Stimulated activated CD8-positive, alpha-beta memory T cell treated with anti-CD3 and anti-CD28 coated beads, Interleukin-15, amount 100 ng/mL, for 48 hours (primary cell): Measurements from ENCODE around the gene BSG.

Experiments used
- DNase-seq, 2 donors: peaks; one replicate each; pipeline ENCODE4 v3.0.0-alpha.2; 2020; ENCODE audit warnings: low read depth in 2 of 2

Gene BSG

DNA sequence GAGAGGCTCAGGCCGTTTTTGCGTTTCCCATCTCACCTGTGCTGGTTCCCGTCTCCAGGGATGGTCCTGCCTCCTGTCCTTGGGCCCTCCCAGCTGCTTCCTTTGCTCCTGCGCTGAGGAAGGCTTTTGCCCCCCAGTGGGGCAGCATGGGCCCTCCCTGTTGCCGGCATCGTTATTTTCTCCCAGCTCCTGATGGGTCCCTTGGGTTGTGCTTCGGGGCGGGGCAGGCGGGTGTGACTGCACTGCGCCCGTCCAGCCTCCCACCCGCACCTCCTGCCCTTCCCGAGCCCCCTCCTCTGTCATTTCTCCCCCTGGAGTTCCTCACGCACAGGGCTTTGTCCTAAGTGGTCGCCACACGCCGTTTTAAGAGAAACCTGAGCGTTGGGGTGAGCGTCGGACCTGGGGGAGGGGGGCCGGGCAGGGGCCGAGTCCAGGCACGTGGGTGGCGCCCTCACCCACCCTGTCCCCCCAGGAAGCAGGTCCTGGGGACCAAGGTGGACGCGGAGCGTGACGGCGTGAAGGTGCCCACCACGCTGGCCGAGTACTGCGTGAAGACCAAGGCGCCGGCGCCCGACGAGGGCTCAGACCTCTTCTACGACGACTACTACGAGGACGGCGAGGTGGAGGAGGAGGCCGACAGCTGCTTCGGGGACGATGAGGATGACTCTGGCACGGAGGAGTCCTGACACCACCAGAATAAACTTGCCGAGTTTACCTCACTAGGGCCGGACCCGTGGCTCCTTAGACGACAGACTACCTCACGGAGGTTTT lies 31.3 kb upstream of the BSG start:
- DNase-seq, result no peak

DNA sequence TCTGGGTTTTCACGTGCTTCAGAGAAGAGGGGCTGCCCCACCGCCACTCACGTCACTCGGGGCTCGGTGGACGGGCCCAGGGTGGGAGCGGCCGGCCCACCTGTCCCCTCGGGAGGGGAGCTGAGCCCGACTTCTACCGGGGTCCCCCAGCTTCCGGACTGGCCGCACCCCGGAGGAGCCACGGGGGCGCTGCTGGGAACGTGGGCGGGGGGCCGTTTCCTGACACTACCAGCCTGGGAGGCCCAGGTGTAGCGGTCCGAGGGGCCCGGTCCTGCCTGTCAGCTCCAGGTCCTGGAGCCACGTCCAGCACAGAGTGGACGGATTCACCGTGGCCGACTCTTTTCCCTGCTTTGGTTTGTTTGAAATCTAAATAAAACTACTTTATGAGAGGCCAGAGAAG lies 30.7 kb upstream of the BSG start:
- no peak for DNase-seq

DNA sequence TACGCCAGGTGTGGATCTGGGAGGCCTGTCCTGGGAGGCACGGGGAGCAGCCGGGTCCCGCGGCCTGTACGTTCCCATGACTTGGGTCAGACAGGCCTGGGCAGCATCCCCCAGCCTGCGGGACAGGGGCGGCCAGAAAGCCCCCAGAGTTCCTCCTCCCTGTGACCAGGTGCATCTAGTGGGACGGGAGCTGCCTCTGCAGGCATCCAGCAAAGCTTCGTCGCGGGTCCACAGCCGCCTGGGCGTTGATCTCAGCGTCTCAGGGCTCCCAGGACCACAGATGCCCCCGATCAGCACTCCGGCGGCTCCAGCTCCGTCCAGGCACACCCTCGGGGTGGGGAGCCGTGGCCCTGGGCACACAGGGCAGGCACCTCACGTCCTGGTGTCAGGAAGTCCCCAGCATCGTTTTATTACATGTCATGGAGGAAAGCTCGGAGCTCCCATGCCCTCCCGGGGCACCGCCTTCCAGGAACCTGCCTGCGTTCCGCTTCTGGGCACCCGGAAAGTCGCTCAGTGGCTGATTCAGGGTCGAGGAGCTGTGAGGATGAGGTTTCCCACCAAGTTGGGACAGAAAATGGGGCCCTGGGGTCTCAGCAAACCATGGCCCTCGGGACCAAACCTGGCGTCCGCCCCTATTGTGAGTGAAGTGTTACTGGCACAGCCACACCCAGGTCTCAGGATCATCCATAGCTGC lies 30.1 kb upstream of the BSG start:
- no peak for DNase-seq

DNA sequence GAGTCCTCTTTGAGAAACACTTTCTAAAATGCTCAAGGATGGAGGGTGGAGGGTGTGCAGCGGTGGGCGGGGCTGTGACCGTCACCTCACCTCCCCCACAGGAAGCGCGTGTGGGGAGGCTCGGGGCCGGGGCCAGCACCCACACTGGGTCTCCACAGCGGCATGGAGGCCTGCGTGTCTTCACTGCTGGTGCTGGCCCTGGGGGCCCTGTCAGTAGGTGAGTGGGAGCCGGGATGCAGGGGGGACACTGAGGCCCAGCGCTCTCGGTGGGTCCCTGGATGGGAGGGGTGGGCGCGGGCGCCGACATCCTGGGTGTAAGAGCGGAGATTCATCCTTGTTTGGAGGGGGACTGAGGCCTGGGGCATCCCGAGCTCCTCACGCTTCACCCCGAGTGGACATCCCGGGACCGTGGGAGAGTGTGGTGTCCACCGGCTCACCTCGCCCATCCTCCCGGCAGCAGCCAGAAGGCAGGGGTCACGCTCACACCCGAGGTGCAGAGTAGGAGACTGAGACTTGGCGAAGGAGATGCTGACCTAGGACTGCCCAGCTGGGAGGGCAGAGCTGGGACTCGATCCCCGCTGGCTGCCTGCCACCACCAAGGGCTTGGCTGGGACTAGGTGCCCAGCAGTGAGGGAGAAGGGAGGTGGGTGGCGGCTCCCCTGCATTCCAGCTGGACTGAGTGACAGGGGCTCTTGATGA lies 28.3 kb upstream of the BSG start, which contains the start of gene GZMM:
Gene GZMM, plus strand, starts transcription at position 144 of the 699 bp plus-strand sequence. Its CDS starts 19 bp downstream, at position 163.
- peak; percentile 67 for DNase-seq

DNA sequence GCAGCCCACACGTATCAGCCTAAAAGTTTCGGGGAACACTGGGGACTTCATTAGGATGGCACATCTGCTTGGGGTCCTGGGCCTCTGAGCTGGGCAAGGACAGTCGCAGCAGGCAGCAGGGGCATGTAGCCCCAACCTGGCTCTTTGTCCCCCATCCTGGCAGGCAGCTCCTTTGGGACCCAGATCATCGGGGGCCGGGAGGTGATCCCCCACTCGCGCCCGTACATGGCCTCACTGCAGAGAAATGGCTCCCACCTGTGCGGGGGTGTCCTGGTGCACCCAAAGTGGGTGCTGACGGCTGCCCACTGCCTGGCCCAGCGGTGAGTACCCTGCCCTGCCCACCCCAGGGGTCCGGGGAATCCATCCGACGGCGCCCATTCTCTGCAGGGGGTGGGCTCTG lies 25.3 kb upstream of the BSG start:
- no peak for DNase-seq

DNA sequence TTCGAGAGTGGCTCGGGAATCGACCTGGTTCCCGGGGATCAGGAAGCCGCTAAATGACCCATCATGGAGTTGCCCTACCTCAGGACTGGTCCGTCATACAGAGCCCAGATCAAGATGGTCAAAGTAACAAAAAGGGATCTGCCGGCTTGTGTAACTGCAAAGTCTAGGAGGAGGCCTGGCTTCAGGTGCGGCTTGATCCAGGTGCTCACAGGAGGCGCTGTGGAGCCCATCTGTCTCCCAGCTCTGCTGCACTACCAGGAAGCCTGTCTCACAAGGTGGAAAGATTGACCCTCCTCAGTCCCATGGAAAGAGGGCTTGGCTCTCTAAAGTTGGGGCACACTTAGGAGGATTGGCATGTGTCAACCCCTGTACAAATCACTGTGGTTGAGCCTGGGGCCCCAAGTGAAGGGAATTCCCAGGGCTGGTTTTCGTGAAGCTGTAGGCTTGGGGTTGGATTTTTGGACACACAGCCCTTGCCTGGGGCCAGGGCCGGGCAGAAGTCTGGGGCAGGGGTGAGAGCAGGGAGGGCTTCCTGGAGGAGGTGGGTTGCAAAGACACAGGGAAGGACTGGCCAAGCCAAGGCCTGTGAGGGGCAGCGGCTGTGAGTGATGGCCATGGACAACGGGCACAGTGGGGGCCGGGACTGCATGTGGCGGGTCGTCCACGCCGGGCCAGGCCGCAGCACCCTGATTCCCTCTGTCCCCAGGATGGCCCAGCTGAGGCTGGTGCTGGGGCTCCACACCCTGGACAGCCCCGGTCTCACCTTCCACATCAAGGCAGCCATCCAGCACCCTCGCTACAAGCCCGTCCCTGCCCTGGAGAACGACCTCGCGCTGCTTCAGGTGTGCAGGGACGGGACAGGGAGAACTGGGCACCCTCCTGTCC lies 24.3 kb upstream of the BSG start:
- DNase-seq, result no peak

DNA sequence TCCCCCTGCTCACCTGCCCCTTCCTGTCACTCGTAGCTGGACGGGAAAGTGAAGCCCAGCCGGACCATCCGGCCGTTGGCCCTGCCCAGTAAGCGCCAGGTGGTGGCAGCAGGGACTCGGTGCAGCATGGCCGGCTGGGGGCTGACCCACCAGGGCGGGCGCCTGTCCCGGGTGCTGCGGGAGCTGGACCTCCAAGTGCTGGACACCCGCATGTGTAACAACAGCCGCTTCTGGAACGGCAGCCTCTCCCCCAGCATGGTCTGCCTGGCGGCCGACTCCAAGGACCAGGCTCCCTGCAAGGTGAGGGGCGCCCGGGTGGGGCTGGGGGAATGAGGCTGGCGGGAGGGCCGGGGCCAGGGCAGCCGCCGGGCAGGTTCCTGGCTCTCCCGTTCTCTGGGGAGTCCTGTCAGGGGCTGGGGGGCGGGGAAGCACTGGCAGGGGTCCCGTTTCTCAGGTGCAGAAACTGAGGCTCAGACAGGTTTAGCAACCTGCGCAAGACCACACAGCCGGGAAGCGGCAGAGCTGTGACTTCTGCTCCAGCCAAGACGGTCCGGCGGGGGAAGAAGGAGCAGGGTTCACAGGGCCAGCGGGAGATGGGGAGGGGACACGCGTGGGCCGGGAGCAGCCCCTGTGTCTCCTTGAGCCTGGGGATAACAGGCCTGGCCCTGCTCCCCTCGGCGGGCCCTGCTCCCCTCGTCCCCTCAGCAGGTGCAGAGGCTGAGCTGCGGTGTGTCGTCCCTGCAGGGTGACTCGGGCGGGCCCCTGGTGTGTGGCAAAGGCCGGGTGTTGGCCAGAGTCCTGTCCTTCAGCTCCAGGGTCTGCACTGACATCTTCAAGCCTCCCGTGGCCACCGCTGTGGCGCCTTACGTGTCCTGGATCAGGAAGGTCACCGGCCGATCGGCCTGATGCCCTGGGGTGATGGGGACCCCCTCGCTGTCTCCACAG lies 23.2 kb upstream of the BSG start:
- DNase-seq, result no peak

DNA sequence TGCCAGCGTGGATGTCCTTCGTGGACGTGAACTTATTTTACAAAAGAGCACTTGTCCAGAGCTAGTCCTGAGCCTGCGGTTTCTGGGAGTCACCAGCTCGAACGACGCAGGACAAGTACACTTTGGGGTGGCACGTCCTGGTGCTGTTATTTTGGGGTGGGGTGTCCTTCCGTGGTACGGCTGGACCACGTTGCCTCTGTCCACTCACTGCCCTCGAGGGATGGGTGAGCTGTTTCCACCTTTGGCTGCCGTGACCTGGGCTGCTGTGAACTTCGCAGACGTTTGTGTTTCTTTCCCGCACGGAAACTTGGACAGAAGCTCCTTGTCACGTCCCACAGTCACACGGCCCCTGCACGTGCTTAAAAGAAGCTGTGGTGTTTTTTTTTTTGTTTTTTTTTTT lies 17.6 kb upstream of the BSG start:
- no peak for DNase-seq

DNA sequence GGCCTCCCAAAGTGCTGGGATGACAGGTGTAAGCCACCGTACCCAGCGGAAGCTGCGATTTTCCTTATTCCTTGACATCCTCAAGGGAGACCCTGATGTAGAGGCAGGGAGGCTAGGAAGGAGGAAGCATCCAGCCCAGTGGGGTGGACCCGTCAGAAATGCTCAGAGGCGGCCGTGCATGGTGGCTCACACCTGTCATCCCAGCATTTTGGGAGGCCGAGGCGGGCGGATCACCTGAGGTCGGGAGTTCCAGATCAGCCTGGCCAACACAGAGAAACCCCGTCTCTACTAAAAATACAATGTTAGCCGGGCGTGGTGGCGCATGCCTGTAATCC lies 17.0 kb upstream of the BSG start:
- no peak for DNase-seq

DNA sequence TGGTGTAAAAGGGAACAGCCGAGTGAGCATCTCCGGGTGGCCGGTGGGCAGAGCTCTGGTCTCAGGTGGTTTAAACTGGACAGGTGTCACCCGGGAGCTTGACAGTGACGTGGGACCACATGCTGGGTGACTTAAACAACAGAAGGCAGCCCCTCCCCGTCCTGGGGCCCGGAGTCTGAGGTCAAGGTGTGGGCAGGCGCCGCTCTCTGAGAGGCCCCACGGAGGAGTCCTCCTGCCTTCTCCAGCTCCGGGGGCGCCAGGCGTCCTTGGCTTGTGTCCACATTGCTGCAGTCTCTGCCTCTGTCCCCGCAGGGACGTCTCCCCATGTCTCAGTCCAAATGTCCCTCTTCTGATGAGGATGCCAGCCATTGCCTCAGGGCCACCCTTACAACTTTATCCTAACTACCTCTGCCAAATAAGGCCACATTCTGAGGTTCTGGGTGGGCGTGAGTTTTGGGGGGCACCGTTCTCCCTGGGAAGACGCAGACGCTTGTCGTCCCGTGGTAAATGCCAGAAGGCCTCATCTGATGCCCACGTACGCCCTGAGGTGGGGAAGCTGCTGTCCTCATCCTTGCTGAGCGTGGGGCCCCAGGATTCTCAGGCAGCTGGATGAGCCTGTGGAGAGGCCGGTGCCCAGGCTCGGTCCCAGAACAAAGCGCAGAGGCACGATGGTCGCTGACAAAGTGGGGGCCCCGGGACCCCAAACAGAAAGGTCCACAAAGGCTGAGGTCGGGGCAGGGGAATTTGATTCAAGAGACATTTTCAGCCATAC lies 15.6 kb upstream of the BSG start:
- no peak for DNase-seq

DNA sequence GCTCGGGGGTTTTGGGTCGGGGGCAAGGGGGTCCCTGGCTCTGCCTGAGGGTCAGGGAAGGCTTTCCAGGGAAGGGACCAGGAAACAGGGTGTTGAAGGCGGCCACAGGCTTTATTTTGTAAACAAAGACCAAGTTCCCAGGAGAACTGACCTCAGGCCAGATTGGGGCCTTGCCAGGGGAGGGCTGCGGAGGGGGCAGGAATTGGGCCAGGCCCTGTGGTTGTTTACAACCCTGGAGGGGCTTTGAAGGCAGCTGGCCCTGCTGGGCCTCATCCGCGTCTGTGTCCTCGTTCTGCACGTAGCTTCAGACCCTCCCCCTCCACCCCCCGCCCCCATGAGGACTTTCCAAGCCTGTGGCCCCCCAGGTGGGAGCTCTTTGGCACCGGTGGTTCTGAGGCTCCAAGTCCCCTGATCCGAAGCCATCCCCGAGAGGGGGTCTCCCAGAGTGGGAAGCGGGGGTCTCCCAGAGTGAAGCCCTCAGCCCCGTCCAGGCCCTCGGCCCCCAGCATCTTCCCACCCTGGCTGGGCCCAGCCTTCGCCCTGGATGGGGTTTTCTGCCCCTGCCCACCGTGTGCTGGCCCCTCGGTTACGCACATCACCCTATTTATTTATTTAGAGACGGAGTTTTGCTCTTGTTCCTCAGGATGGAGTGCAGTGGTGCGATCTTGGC lies 13.5 kb upstream of the BSG start:
- no peak for DNase-seq

DNA sequence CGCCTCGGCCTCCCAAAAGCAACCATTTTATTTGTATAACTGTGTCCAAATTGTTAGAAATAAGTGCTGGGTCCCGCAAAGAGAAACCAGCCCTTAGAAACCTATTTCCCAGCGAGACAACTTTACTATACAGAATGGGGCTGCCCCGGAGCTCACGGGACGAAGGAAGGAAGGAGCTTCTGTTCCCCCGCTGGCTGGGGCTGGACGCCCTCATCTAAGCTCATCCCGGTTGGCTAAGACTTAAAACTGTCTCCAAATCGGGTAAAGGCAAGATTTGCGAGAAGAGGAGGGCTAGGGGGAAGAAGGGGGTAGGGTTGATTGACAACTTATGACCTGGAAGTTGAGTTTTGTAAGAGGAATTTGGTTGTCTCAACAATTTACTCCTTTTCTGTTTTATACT lies 12.3 kb upstream of the BSG start:
- no peak for DNase-seq

DNA sequence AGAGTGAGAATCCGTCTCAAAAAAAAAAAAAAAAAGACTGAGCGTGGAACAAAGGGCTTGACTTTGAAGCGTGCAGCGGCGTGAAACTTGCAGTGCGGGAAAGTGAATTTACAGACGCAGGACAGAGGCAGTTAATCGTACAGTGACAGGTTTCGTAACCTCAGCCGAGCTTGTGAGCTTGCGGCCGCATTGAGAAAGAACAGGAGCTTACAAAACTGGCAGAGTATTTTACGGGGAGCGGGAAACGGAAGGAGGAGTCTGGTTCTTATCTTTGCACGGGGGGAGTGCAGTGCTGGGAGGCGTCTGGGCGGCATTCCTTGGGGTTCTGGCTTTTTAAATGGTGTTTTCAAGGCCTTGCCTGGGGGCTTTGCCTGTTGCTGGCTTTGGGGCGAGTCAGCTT lies 6.0 kb upstream of the BSG start:
- DNase-seq, result no peak

DNA sequence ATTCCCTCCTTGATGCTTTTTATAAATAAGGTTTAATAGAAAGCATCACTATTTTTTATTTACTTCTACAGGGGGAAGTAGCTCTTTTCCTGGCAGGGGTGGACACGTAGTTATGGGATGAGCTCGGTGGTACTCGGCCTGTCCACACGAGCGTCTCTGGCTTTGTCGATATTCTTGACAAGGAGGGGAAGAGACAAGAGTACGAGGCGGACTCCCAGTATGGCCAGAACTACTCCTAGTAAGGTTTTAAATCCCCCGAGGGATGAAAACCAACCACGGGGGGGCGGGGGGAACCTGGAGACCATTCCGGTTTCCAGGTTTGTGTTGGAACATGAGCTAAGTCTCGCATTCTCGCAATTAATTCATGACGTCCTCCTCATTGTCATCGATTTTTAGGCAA lies 5.6 kb upstream of the BSG start:
- no peak for DNase-seq

DNA sequence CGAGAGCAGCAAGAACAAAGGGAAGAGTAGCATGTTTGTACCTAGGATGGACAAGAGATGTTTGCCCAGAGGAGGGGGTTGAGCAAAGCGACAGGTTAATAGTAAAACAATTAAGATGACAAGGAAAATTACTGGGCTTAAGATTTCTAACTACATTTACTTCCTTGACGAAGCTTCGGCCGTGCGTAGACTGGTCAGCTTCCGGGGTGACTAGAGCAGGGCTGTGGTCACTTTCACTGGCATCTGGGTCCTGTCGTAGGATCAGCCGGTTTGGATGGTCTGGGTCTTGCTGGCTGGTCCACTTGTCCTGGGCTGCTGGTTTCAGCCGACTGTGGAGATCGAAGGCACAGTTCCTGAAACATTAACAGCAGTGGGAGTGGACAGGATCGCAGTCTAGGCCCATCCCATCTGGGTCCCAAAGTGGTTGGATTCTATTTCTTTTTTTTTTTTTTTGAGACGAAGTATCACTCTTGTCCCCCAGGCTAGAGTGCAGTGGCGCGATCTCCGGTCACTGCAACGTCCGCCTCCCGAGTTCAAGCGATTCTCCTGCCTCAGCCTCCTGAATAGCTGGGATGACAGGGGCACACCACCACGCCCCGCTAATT lies 5.0 kb upstream of the BSG start:
- no peak for DNase-seq

DNA sequence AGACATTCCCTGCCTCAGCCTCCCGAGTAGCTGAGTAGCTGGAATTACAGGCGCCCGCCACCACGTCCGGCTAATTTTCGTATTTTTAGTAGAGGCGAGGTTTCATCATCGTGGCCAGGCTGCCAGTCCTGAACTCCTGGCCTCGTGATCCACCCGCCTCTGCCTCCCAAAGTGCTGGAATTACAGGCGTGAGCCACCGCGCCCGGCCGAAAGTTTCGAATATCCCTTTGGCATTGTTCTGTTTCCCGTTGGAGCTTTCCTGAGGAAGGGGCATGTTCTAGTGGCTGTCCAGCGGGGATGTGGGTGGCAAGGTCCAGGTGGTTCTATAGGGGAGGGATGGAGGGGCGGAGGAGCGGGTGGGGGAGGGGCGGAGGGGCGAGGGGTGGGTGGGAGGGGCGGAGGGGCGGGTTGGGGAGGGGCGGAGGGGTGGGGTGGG lies 2.1 kb upstream of the BSG start:
- no peak for DNase-seq

DNA sequence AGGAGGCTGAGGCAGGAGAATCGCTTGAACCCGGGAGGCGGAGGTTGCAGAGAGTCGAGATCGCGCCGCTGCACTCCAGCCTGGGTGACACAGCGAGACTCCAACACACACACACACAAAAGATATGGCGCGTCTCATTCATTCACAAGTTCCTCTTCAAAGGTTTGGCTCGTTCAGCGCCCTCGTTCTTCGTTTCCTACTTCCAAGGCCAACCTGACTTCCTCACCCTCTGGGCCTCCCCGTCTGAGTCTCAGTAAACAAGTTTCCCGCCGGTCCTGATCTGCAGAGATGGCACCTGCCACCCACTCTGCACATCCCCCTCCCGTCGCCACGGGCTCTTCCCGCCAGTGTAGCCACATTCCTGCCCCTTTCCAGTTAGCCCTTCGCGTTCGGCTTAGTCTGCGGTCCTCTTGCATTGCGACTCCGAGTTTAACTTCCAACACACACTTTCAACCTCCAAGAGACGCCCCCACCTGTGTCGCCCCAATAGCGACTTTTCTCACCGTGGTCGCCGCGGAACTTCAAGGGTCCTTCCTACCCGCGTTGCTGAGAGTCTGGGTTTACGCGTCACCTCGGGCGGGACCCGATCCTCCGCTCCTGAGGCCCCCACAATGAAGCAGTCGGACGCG lies 1.3 kb upstream of the BSG start:
- DNase-seq, result peak in 1 of 2 donors; percentile 28

DNA sequence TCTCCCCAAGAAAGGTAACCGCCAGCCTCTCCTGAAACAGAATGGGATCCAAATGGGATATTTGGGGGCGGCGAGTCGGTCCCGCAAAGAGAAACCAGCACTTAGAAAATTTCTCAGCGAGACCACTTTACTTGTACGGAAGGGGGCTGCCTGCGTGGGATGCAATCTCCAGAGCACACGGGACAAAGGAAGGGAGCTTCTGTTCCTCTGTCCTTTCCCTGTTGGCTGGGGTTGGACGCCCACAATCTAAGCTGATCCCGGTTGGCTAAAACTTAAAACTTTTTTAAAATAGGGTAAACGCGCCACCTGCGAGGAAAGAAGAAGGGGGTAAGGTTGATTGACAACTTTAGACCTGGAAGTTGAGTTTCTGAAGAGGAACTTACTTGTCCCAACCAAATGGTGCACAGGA lies 826 bp upstream of the BSG start:
- no peak for DNase-seq
